HG03045 (cell line): ENCODE measurements around the gene RBM17.
"Not testable (repeated sequence)": the region's sequence is repeated elsewhere in the genome, so short reads cannot be mapped to it uniquely, and the experiment has no call there.

Experiments used
- ATAC-seq: cut with Tn5 transposase; IDR thresholded peaks from one replicate; pipeline ENCODE4 v1.9.1; 2021; ENCODE audit warnings: mild to moderate bottlenecking, moderate library complexity; ENCODE audit not compliant: unreplicated experiment

Gene RBM17, protein sequence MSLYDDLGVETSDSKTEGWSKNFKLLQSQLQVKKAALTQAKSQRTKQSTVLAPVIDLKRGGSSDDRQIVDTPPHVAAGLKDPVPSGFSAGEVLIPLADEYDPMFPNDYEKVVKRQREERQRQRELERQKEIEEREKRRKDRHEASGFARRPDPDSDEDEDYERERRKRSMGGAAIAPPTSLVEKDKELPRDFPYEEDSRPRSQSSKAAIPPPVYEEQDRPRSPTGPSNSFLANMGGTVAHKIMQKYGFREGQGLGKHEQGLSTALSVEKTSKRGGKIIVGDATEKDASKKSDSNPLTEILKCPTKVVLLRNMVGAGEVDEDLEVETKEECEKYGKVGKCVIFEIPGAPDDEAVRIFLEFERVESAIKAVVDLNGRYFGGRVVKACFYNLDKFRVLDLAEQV

DNA sequence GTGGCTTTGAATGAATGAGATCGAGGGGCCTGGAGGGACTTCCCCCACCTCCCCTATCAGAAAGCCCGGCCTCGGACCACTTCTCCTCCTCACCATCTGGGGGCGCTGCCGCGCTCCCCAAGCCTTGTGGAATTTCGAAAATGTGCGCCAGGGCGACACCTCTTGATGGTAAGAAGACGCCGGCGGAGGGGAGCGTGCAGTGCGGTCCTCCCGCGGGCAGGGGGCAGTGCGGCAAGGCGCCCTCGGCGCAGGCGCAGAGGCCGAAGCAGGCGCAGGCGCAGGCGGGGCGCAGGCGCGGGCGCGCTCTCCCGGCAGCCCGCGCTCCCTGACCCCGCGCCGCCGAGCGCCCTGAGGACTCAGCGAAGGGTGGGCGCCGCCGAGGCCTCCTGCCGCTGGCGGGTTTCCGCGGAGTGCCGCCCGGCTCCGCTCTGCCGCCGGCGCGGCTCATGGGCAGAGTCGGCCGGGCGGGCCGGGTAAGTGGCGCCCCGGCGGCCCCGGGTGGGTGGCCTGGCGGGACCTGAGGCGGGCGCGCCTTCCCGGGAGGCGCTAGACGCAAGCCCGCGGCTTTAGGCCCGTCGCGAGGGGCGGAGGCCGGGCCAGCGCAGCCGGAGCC lies at the start of gene RBM17:
RBM17 (plus strand) TSS at position 314 of the 613 bp plus-strand sequence. CDS start 8,032 bp downstream, outside the sequence.
- peak; percentile 89 for ATAC-seq

- no peak for ATAC-seq
Observed at GRCh38 chr10:6039711-6040110, 49.1 kb upstream of the RBM17 start.

DNA sequence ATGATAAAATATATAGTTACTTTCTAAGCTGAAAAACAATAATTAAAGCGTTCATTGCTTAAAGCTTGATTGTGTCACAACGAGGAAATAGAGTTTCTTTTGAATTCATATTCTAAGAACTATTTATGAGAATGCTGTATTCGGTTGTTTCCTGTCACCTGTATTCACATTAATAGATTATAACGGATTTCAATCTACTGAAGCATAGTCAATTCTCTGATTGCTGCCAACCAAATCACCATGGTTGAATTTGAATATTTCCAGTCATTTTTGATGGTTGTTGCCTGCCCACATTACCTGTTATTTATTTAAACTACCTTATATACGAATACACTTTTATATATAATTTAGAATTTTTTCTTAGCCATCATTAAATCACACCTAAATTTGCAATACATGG lies 48.6 kb upstream of the RBM17 start:
- ATAC-seq: no peak

DNA sequence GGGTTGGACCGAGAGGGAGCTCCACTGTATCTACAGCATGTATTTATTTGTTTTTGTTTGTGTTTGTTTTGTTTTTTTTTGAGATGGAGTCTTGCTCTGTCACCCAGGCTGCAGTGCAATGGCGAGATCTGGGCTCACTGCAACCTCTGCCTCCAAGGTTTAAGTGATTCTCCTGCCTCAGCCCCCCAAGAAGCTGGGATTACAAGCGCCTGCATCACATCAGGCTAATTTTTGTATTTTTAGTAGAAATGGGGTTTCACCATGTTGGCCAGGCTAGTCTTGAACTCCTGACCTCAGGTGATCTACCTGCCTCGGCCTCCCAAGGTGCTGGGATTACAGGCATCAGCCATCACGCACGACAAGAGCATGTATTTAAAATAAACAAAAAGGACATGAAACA lies 45.5 kb upstream of the RBM17 start:
- not testable (repeated sequence) for ATAC-seq

DNA sequence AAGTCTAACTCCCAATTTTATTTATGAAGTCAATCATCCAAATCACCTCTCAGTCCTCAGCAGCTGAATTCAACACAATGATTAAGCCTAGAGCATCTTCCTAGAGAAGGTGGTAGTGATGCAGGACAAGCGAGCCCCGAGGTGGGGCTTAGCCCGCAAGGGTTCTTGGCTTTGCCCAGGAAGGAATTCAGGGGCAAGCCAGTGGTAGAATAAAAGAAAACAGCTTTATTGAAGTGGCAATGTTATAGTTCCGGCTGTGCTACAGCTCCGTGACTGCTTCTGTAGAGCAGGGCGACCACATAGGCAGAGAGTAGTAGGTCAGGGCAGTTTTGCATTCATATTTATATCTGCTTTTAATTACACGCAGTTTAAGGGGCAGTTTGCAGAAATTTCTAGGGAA lies 44.8 kb upstream of the RBM17 start:
- ATAC-seq: no peak

- peak; percentile 49 for ATAC-seq
Observed at GRCh38 chr10:6044751-6045313, 44.0 kb upstream of the RBM17 start.

DNA sequence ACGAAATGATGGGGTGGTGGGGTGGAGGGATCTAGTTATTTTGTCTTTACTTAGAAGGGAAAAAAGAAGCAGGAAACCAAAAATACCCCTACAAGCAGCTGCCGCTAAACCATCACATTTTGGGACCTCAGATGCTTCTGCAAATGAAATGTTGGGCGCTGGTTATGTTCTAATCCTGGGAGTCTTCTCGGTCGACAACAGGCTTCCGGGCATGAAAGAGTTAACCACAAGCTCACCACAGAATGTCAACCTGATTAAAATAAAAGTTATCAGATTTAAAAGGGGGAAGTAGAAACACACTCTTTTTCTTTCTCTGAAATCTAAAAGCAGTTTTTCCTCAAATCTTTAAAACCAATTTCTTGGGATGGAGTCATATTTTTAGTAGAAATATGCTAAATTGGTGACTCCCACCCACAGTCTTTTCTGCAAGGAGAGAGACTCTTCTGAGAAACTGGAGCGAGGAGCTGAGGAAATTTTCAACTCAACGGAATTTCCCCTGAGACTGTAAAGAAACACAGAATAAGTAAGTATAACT lies 43.5 kb upstream of the RBM17 start:
- peak; percentile 4 for ATAC-seq

GRCh38 chr10:6045878-6046772 lies 42.7 kb upstream of the RBM17 start:
- ATAC-seq: no peak

DNA sequence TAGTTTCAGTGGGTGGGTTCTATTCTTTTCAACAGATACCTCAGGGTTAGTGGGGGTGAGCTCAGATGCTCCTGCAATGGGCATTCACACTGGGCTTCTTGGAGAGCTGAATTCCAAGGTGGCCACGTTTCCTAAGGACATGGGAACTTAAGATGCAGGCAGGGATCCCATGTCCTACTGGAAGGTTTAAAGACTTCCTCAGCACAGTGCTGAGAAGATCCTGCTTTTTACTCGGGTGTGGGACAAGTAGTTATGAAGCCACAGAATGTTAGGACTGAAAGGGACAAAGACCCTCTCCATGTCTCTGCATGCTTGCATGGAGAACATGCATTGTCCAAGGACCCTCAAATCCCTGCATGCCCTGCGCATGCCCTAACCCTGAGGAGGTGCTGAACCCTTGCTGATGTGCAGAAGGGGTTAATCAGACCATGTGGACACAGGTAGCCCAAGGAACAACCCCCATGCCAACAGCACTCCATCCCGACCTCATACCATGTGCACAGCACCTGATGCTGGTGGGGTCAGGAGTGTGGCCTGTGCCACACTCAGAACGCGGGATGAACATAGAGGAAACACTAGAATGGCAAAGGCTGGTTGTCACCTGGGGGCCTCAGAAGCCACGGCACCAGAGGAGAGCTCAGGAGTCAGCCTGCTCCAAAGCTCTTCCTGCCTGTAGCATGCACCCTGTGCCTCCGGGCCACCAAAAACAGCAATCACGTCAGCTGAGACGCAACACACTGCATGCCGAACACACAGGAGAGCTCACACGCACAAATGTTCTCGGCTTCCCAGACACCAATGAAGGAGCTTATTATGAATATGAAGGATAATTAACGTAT lies 41.8 kb upstream of the RBM17 start:
- ATAC-seq: no peak

DNA sequence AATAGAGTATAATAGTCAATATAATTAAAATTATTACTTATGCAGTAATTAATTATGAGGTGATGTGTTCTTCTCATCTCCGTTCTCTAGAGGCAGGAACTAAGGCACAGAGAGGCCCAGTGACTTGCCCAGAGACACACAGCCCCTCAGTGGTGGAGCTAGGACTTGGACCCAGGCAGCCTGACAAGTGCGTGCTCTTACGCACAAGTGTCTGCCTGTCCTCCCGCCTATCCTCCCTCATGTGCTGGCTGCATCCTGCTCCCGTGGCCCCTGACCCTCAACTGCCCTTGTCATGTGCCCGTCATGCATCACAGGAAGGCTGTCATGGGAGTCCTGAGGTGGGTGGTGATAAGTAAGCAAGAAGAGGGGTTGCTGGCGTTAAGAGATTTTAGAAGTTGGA lies 41.0 kb upstream of the RBM17 start:
- ATAC-seq: no peak

DNA sequence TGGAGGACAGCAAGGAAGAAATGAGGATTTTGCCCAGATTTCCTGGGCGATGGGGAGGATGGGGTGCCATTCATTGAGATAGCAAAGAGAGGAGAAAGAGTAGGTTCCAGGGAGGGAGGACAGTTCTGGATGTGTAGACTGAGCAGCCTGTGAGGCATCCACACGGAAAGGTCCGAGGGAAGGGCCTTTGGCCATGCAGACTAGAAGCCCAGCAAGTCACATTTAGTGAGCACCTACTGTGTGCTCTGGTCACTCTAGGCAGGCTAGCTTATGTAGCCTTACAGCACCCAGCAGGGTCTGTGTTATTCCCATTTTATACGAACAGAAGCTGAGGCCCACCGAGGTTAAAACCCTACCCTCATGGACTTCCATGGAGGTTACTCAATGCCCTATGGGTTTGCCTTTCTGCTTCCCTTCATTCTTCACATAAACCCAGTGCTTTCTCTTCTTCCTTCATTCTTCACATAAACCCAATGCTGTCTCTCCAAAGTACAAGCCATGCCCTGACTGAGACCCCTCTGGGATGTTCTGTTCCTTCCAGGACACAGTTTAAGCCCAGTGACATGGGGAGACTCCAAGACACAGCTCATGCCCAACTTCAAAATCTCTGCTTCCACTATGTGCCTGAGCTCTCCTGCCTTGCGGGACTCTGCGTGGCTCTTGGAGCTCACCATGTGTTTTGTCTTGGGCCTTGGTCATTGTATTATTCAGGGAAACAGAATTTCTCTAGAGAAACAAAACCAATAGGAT lies 40.4 kb upstream of the RBM17 start:
- ATAC-seq: no peak

GRCh38 chr10:6049031-6049400 lies 39.8 kb upstream of the RBM17 start:
- ATAC-seq: no peak

- ATAC-seq: peak; percentile 66
Observed at GRCh38 chr10:6050801-6051445, 37.9 kb upstream of the RBM17 start.

GRCh38 chr10:6052247-6053221 lies 36.3 kb upstream of the RBM17 start:
- ATAC-seq: peak; percentile 29

DNA sequence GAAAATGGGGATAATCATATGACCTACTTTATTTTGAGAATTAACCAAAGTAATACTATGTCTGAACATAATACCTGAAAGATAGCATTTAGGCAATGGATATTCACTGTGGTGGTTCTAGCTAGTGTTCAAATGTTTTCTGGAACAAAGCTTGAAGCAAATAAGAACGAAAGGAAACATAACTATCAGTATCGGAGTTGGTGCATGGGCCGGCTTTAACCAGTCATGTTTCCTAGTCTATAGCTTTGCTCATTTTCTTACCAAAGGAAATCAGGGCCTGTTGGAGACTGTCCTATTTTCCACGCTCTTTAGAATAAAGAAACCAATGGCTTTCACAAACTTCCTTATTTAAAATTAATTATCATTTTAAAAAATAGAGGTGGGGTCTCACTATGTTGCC lies 35.5 kb upstream of the RBM17 start:
- no peak for ATAC-seq

DNA sequence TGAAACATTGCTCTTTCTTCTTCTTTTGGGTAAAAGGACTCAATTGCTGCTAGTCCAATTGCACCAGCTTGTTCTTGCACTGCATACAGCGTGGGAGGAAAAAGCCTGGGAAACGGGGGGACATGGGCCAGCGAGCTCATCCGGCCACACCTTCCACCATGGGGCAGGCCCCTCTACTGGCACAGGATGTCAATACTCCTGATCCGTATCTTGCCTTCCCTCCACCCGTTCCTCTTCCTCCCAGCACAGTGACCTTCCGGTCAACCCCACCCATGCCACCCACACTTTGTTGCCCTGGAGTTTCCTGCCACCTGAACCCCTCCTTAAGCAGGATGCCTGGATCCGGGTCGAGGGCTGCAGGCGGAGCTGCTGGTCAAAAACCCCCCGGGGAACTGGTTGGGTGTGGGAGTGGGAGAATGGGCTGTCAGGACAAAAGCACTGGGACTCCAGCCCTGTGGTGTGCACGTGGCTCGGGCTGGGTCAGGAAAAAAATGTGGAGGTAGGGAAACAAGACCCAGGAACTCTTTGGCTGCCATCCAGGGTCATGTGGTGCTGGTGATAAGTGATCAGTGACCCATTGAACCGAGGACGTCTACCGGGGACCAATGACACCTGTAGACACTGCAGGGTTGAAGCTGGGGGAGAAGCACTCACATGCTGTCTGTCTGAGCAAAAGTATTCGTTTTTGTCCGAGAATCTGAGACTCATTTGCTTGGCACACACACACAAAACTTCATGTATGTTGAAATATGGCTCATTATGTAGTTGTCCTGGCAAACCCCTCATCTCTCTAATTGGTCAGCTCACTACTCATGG lies 34.8 kb upstream of the RBM17 start:
- no peak for ATAC-seq

- ATAC-seq: no peak
Observed at GRCh38 chr10:6054884-6055283, 34.0 kb upstream of the RBM17 start.
